Measurements from ENCODE around the gene SLC22A16. TPM values are rescaled to one million over a fixed set of nuclear protein-coding genes. Genes with fewer than 3 reads are reported as not detected.

Gene SLC22A16
- total and polyA plus RNA-seq, 8 donors = 0.22 to 0.35 (median 0.26) TPM; not detected in 5

- intact Hi-C loops (cut with DNase I) = no loop called here
Measured at GRCh38 chr6:110467566-110468140, 8.8 kb downstream of the SLC22A16 start.

GRCh38 chr6:110462884-110463481, 13.4 kb downstream of the SLC22A16 start:
- no peak overlapping the region for H3K27ac ChIP-seq
- intact Hi-C loops (cut with DNase I) = no loop called here
- H3K9me3 ChIP-seq = no peaks in the 10 kb centered on the region
- 65 to 83% methylated on average over 2 of the region's 2 CpGs for WGBS, 2 donors
- no peaks in the 10 kb centered on the region for H3K4me1 ChIP-seq
- no peak overlapping the region for H3K4me3 ChIP-seq
- no peaks in the 10 kb centered on the region for H3K27me3 ChIP-seq
- no peak for FAIRE-seq
- no peak for DNase-seq
- no peaks in the 10 kb centered on the region for H3K36me3 ChIP-seq
- no peak for ATAC-seq
- TF ChIP-seq CTCF (IDR thresholded peaks at IDR 0.05) = no peak

More at GRCh38 chr6:110467566-110468140, 8.8 kb downstream of the SLC22A16 start:
- ATAC-seq = no peak
- no peaks in the 10 kb centered on the region for H3K9me3 ChIP-seq
- no peaks in the 10 kb centered on the region for H3K27me3 ChIP-seq
- H3K36me3 ChIP-seq = no peaks in the 10 kb centered on the region
- no peak for FAIRE-seq
- H3K4me1 ChIP-seq = no peaks in the 10 kb centered on the region
- no peak for DNase-seq
- WGBS, 2 donors = 100% methylated on average over 1 of the region's 1 CpG
- H3K4me3 ChIP-seq = no peak overlapping the region
- H3K27ac ChIP-seq = no peak overlapping the region
- no peak for TF ChIP-seq CTCF (IDR thresholded peaks at IDR 0.05)

- Histone ChIP-seq H3K4me3 (no peak overlapping the region), H3K27ac (no peak overlapping the region), H3K36me3 (no peaks in the 10 kb centered on the region), H3K4me1 (no peaks in the 10 kb centered on the region), H3K9me3 (no peaks in the 10 kb centered on the region), H3K27me3 (no peaks in the 10 kb centered on the region)
- no peak for FAIRE-seq
- DNase-seq = no peak
- TF ChIP-seq CTCF (IDR thresholded peaks at IDR 0.05) = no peak
- ATAC-seq = no peak
- intact Hi-C loops (cut with DNase I) = no loop called here
- WGBS, 2 donors = 91 to 94% methylated on average over 1 of the region's 1 CpG
Measured at GRCh38 chr6:110461376-110461775, 15.0 kb downstream of the SLC22A16 start.

- Histone ChIP-seq H3K36me3 (no peaks in the 10 kb centered on the region), H3K9me3 (no peaks in the 10 kb centered on the region), H3K4me1 (no peaks in the 10 kb centered on the region), H3K27me3 (no peaks in the 10 kb centered on the region), H3K4me3 (no peak overlapping the region), H3K27ac (no peak overlapping the region)
- ATAC-seq (no peak), FAIRE-seq (no peak), DNase-seq (no peak)
- intact Hi-C loops (cut with DNase I) = no loop called here
- 71 to 86% methylated on average over 2 of the region's 2 CpGs for WGBS, 2 donors
- TF ChIP-seq CTCF (IDR thresholded peaks at IDR 0.05) = no peak
Measured at GRCh38 chr6:110459137-110459536, 17.3 kb downstream of the SLC22A16 start.

- intact Hi-C loops (cut with DNase I) = no loop called here
- WGBS, 2 donors = 99 to 100% methylated on average over 1 of the region's 1 CpG
- Histone ChIP-seq H3K4me3 (no peak overlapping the region), H3K4me1 (no peaks in the 10 kb centered on the region), H3K36me3 (no peaks in the 10 kb centered on the region), H3K9me3 (no peaks in the 10 kb centered on the region), H3K27me3 (no peaks in the 10 kb centered on the region), H3K27ac (no peak overlapping the region)
- DNase-seq = no peak
- no peak for ATAC-seq
- no peak for TF ChIP-seq CTCF (IDR thresholded peaks at IDR 0.05)
- no peak for FAIRE-seq
Measured at GRCh38 chr6:110458476-110458875, 17.9 kb downstream of the SLC22A16 start.

Measured in pancreas (tissue), 10 donors.